SK-N-MC (cell line): ENCODE data around the gene GMFB.
"Not testable (repeated sequence)": the region's sequence is repeated elsewhere in the genome, so short reads cannot be mapped to it uniquely, and the experiment has no call there.

Source experiments
- DNase-seq: peaks from one replicate; pipeline ENCODE4 v3.0.0-alpha.2; 2011; ENCODE audit warnings: low read depth, low spot score
- H3K27ac ChIP-seq: fragments of 200-600 bp; sonication (generic); 2 replicates; pipeline ENCODE4 v1.5.1; 2016; ENCODE audit warnings: mixed run types
- H3K36me3 ChIP-seq: fragments of 200-600 bp; sonication (generic); 2 replicates; pipeline ENCODE4 v1.6.1; 2017; ENCODE audit warnings: antibody characterized with exemption, low read length, mixed read lengths; ENCODE audit not compliant: insufficient read depth
- H3K4me3 ChIP-seq: fragments of 200-600 bp; sonication (generic); 2 replicates; pipeline ENCODE4 v1.5.1; 2016
- H3K9ac ChIP-seq: fragments of 200-600 bp; sonication (generic); 2 replicates; pipeline ENCODE4 v1.8.0; 2017; ENCODE audit warnings: mixed run types, mixed read lengths; ENCODE audit not compliant: insufficient read length
- H3K9me3 ChIP-seq: fragments of 200-600 bp; sonication (generic); 2 replicates; pipeline ENCODE4 v1.6.1; 2017; ENCODE audit warnings: low read depth, mild to moderate bottlenecking, antibody characterized with exemption, low read length, moderate library complexity, mixed read lengths
- EZH2 ChIP-seq: fragments of 200-600 bp; sonication (generic); IDR thresholded peaks from one replicate; pipeline ENCODE4 v1.6.1; 2017; ENCODE audit warnings: antibody characterized with exemption
- FOXP2 ChIP-seq: optimal IDR thresholded peaks from 2 replicates; pipeline ENCODE3; 2011; ENCODE audit warnings: mild to moderate bottlenecking, moderate library complexity; ENCODE audit not compliant: insufficient read depth; ENCODE audit errors: extremely low read length, control extremely low read depth
- POLR2AphosphoS5 ChIP-seq: IDR thresholded peaks from 2 replicates; pipeline ENCODE4 v1.6.1; 2012; ENCODE audit warnings: mild to moderate bottlenecking, low read depth, low read length, borderline replicate concordance

Gene GMFB

GRCh38 chr14:54474232-54474793, 14.5 kb downstream of the GMFB start:
- no peak overlapping the region for H3K27ac ChIP-seq
- H3K36me3 ChIP-seq, result peaks cover 26% of the 10 kb centered on the region
- no peak overlapping the region for H3K9ac ChIP-seq
- no peak overlapping the region for H3K4me3 ChIP-seq
- H3K9me3 ChIP-seq, result no peaks in the 10 kb centered on the region
- no peak for DNase-seq
- no peak for TF ChIP-seq POLR2AphosphoS5
- no peak for TF ChIP-seq EZH2
- TF ChIP-seq FOXP2, result no peak

- no peak for TF ChIP-seq FOXP2
- TF ChIP-seq POLR2AphosphoS5, result peak; percentile 41; the same call in 1 of the 2 replicates
- peak overlapping the region; percentile 88; the same call in 1 of the 2 replicates for H3K27ac ChIP-seq
- no peak overlapping the region for H3K9ac ChIP-seq
- DNase-seq, result peak; percentile 67
- peaks cover 16% of the 10 kb centered on the region for H3K36me3 ChIP-seq
- peak overlapping the region; percentile 62 for H3K4me3 ChIP-seq
- H3K9me3 ChIP-seq, result no peaks in the 10 kb centered on the region
These were observed 16.5 kb downstream of the GMFB start for GRCh38 chr14:54472315-54472714.

GRCh38 chr14:54471641-54472040, 17.1 kb downstream of the GMFB start:
- H3K27ac ChIP-seq, result no peak overlapping the region
- H3K4me3 ChIP-seq, result peak overlapping the region; percentile 62; the same call in 1 of the 2 replicates
- H3K36me3 ChIP-seq, result peaks cover 10% of the 10 kb centered on the region
- no peaks in the 10 kb centered on the region for H3K9me3 ChIP-seq
- no peak overlapping the region for H3K9ac ChIP-seq
- no peak for DNase-seq
- TF ChIP-seq FOXP2 (no peak), EZH2 (no peak), POLR2AphosphoS5 (no peak)

- no peak overlapping the region for H3K4me3 ChIP-seq
- H3K36me3 ChIP-seq, result peaks cover 8% of the 10 kb centered on the region
- no peak for DNase-seq
- H3K9ac ChIP-seq, result no peak overlapping the region
- no peak for TF ChIP-seq POLR2AphosphoS5
- no peak for TF ChIP-seq EZH2
- TF ChIP-seq FOXP2, result no peak
- H3K9me3 ChIP-seq, result no peaks in the 10 kb centered on the region
- no peak overlapping the region for H3K27ac ChIP-seq
These were observed 18.1 kb downstream of the GMFB start for GRCh38 chr14:54470701-54471100.

- no peaks in the 10 kb centered on the region for H3K36me3 ChIP-seq
- no peak overlapping the region for H3K4me3 ChIP-seq
- H3K9ac ChIP-seq, result no peak overlapping the region
- no peaks in the 10 kb centered on the region for H3K9me3 ChIP-seq
- TF ChIP-seq EZH2 (no peak), POLR2AphosphoS5 (no peak), FOXP2 (no peak)
- no peak for DNase-seq
- no peak overlapping the region for H3K27ac ChIP-seq
These were observed 21.5 kb downstream of the GMFB start for GRCh38 chr14:54467280-54467679.

GRCh38 chr14:54465654-54466053, 23.1 kb downstream of the GMFB start:
- Histone ChIP-seq H3K9ac (no peak overlapping the region), H3K4me3 (no peak overlapping the region), H3K27ac (no peak overlapping the region), H3K9me3 (no peaks in the 10 kb centered on the region), H3K36me3 (no peaks in the 10 kb centered on the region)
- DNase-seq, result no peak
- TF ChIP-seq EZH2, result no peak
- TF ChIP-seq FOXP2, result no peak
- no peak for TF ChIP-seq POLR2AphosphoS5

GRCh38 chr14:54462048-54462447, 26.7 kb downstream of the GMFB start:
- H3K27ac ChIP-seq, result no peak overlapping the region
- TF ChIP-seq POLR2AphosphoS5 (no peak), FOXP2 (no peak), EZH2 (no peak)
- DNase-seq, result no peak
- no peak overlapping the region for H3K9ac ChIP-seq
- no peaks in the 10 kb centered on the region for H3K9me3 ChIP-seq
- no peaks in the 10 kb centered on the region for H3K36me3 ChIP-seq
- H3K4me3 ChIP-seq, result no peak overlapping the region

GRCh38 chr14:54459106-54459505, 29.7 kb downstream of the GMFB start:
- Histone ChIP-seq H3K9ac (no peak overlapping the region), H3K27ac (no peak overlapping the region), H3K9me3 (no peaks in the 10 kb centered on the region), H3K36me3 (no peaks in the 10 kb centered on the region), H3K4me3 (no peak overlapping the region)
- TF ChIP-seq FOXP2, result no peak
- no peak for TF ChIP-seq EZH2
- TF ChIP-seq POLR2AphosphoS5, result no peak
- no peak for DNase-seq

- H3K27ac ChIP-seq, H3K9ac ChIP-seq: not testable (repeated sequence)
These were observed 30.2 kb downstream of the GMFB start for GRCh38 chr14:54458536-54458935.

More at GRCh38 chr14:54458536-54458935, 30.2 kb downstream of the GMFB start:
- H3K4me3 ChIP-seq, H3K36me3 ChIP-seq, H3K9me3 ChIP-seq, DNase-seq: not testable (repeated sequence)
